GM12878 (cell line): ENCODE data around the gene FDXACB1. TPM values are rescaled to one million over a fixed set of nuclear protein-coding genes. Genes with fewer than 3 reads are reported as not detected.

Experiments
- ATAC-seq: fragments of 200-7000 bp; cut with Tn5 transposase; 3 replicates; pipeline ENCODE4 v1.9.1; 2020; ENCODE audit warnings: mild to moderate bottlenecking, moderate library complexity
- BruUV-seq: library from RNA; stranded (reverse); fragments of 400-500 nt; replicated peaks from 2 replicates; lab custom pipeline; 2021; lab: Mats Ljungman, UMichigan
- CTCF ChIA-PET: fragments of 300-600 bp; sonication (Branson Sonifier 250); formaldehyde crosslinking; extraction: SDS; loops from one replicate; lab custom pipeline; 2021; ENCODE audit warnings: inconsistent platforms; lab: Yijun Ruan, JAX
- POLR2A ChIA-PET: fragments of 350-600 bp; formaldehyde crosslinking; extraction: SDS; loops from one replicate; lab custom pipeline; 2021; ENCODE audit warnings: inconsistent platforms; lab: Charles Lee
- RAD21 ChIA-PET: fragments of 300-600 bp; sonication (Branson Sonifier 250); formaldehyde crosslinking; loops from one replicate; lab custom pipeline; 2023; ENCODE audit warnings: antibody characterized with exemption; ENCODE audit not compliant: unreplicated experiment; lab: Charles Lee
- SMC1A ChIA-PET: fragments of 300-600 bp; sonication (Branson Sonifier 250); formaldehyde crosslinking; loops from one replicate; lab custom pipeline; 2023; ENCODE audit not compliant: unreplicated experiment, uncharacterized antibody; lab: Charles Lee
- DNase-seq: peaks from one replicate; pipeline ENCODE4 v3.0.0-alpha.2; 2011; ENCODE audit warnings: low read depth, low spot score
- FAIRE-seq: peaks from 3 replicates; lab custom pipeline; 2011; peaks lifted over from hg19 to GRCh38; lab: Jason Lieb, UNC
- H2AFZ ChIP-seq: 2 replicates; pipeline ENCODE4 v1.6.0; 2011; ENCODE audit warnings: low read depth, low read length, control low read depth; ENCODE audit not compliant: control insufficient read depth
- H3K27ac ChIP-seq: 2 replicates; pipeline ENCODE4 v1.5.1; 2011; ENCODE audit warnings: control low read depth; ENCODE audit not compliant: control insufficient read depth, insufficient read depth
- H3K27me3 ChIP-seq, 2 experiments: replicated peaks in 1 of 2; 2 replicates each; pipeline versions ENCODE4 v1.6.0 to v1.6.1; 2011; ENCODE audit warnings: low read length in 1 of 2; ENCODE audit not compliant: control insufficient read depth in 2 of 2, insufficient read depth in 2 of 2
- H3K36me3 ChIP-seq, 2 experiments: 2 replicates each; pipeline ENCODE4 v1.5.1; 2011; ENCODE audit warnings: low read length in 1 of 2; ENCODE audit not compliant: control insufficient read depth in 2 of 2, insufficient read depth in 2 of 2
- H3K4me1 ChIP-seq: 2 replicates; pipeline ENCODE4 v1.6.1; 2011; ENCODE audit warnings: mild to moderate bottlenecking, low read length, moderate library complexity, mixed read lengths; ENCODE audit not compliant: control insufficient read depth, insufficient read depth
- H3K4me2 ChIP-seq: 2 replicates; pipeline ENCODE4 v1.6.0; 2011; ENCODE audit warnings: control low read depth; ENCODE audit not compliant: control insufficient read depth, insufficient read depth
- H3K4me3 ChIP-seq: fragments of 200-600 bp; sonication (generic); 2 replicates; pipeline ENCODE4 v1.5.1; 2016
- H3K79me2 ChIP-seq: 2 replicates; pipeline ENCODE4 v1.6.0; 2011; ENCODE audit warnings: low read length; ENCODE audit not compliant: control insufficient read depth, insufficient read depth
- H3K9ac ChIP-seq: 2 replicates; pipeline ENCODE4 v1.8.0; 2011; ENCODE audit warnings: low read length, control low read depth, mixed read lengths; ENCODE audit not compliant: control insufficient read depth, insufficient read depth
- H3K9me3 ChIP-seq: replicated peaks from 3 replicates; pipeline ENCODE4 v1.5.1; 2011; ENCODE audit warnings: mild to moderate bottlenecking, low read length; ENCODE audit not compliant: control insufficient read depth, insufficient read depth
- H4K20me1 ChIP-seq: 2 replicates; pipeline ENCODE4 v1.6.0; 2011; ENCODE audit not compliant: control insufficient read depth, insufficient read depth
- CBX5 ChIP-seq: sonication (generic); IDR thresholded peaks from 2 replicates; pipeline ENCODE4 v1.6.1; 2016; ENCODE audit warnings: low read depth, moderate library complexity, mild to moderate bottlenecking, inconsistent platforms
- ESRRA ChIP-seq: IDR thresholded peaks from 2 replicates; pipeline ENCODE4 v1.6.1; 2012; ENCODE audit warnings: mild to moderate bottlenecking, low read length, improper control_type of control experiment
- NFIC ChIP-seq: IDR thresholded peaks from 2 replicates; pipeline ENCODE4 v1.6.1; 2012; ENCODE audit warnings: low read depth, mild to moderate bottlenecking, inconsistent platforms, low read length, moderate library complexity
- NRF1 ChIP-seq: conservative IDR thresholded peaks from 2 replicates; pipeline ENCODE4 v1.6.1; 2011; ENCODE audit warnings: mild to moderate bottlenecking, low read depth, low read length, improper control_type of control experiment
- REST ChIP-seq: IDR thresholded peaks from 2 replicates; pipeline ENCODE4 v1.6.1; 2012; ENCODE audit warnings: mild to moderate bottlenecking, low read depth, low read length
- SREBF1 ChIP-seq: IDR thresholded peaks from 2 replicates; pipeline ENCODE4 v1.6.1; 2012; ENCODE audit warnings: mild to moderate bottlenecking, low read length
- TCF3 ChIP-seq: IDR thresholded peaks from 2 replicates; pipeline ENCODE4 v1.6.1; 2012; ENCODE audit warnings: low read depth, mild to moderate bottlenecking, low read length, borderline replicate concordance; ENCODE audit not compliant: insufficient read depth
- WGBS: methylation state at CpG from one replicate; pipeline ENCODE4 v1.1.6; 2016; ENCODE audit warnings: low lambda C conversion rate; ENCODE audit not compliant: insufficient replicate concordance, insufficient coverage; ENCODE audit errors: missing lambda C conversion rate; 5-methylcytosine and 5-hydroxymethylcytosine counted together
- in situ Hi-C: fragments of 300-500 bp; cut with MboI; formaldehyde crosslinking; loops from 9 replicates; pipeline ENCODE4 v1.14.3; 2018; ENCODE audit warnings: mixed read lengths
- intact Hi-C: fragments of 100-400 bp; cut with micrococcal nuclease; formaldehyde crosslinking; loops from one replicate; pipeline ENCODE4 v1.14.2; 2022; ENCODE audit not compliant: unreplicated experiment
- polyA plus RNA-seq, 11 experiments: library from polyadenylated mRNA; depleted of rRNA in 4 of 11; unstranded in 6 of 11; stranded (reverse) in 5 of 11; fragments of >200 nt; fragmentation: Nextera tagmentation in 4 of 11; fragmentation: Illumina TruSeq in 1 of 11; extraction: Ambion mirVana in 4 of 11; extraction: Trizol in 1 of 11; gene quantifications; 1 replicate in 1 of 11; 2 replicates in 10 of 11; pipeline versions ENCODE4 v1.2.1 to v1.2.3, GENCODE V29; 2011 to 2016; ENCODE audit warnings: inconsistent platforms in 2 of 11, missing spikeins in 2 of 11, low read depth in 1 of 11
- total RNA-seq, 4 experiments: library from RNA; depleted of rRNA in 3 of 4; stranded (reverse); fragments of >200 nt in 3 of 4; fragmentation: Illumina TruSeq in 1 of 4; extraction: Trizol in 1 of 4; gene quantifications; 2 replicates each; pipeline versions ENCODE4 v1.2.1 to v1.2.3, GENCODE V29; 2013 to 2021

The FDXACB1 gene
- total and polyA plus RNA-seq, 10 of the 15 experiments (the other 5 are each of a cell fraction or from before 2014, with no cell fraction given), result 7.4 to 13.3 (median 9.7) TPM

- DNase-seq, result no peak
- Histone ChIP-seq H4K20me1 (no peaks in the 10 kb centered on the region), H3K27me3 (no peaks in the 10 kb centered on the region), H3K4me2 (peak overlapping the region; percentile 91), H3K36me3 (peaks cover 0 to 10% of the 10 kb centered on the region in 2 experiments; a peak in 1 of 4 replicates), H2AFZ (no peak overlapping the region), H3K27ac (no peak overlapping the region; the same call in 1 of the 2 replicates)
- 100% methylated on average over 1 of the region's 1 CpG for WGBS
- in situ Hi-C loops, result no loop called here
- RAD21 ChIA-PET, result interaction anchor here (0.7 to 2.5 kb wide), 10 partner anchors 10 to 717 kb away, joined by 3 to 13 read pairs (median 4); partner anchors contain the start of gene CFAP68
- intact Hi-C loops, result loop anchor here (10.0 kb wide), 1 partner anchor 355 kb away; the partner anchor contains the start of gene PTS
- POLR2A ChIA-PET, result interaction anchor here (0.6 to 1.1 kb wide), 3 partner anchors 39 to 1185 kb away, joined by 4 to 7 read pairs (median 4); no protein-coding TSS in a partner anchor
- BruUV-seq, result no TSS peak
- TF ChIP-seq NFIC (no peak), CBX5 (no peak), ESRRA (no peak), SREBF1 (no peak), REST (no peak), TCF3 (no peak), NRF1 (no peak)
- TF ChIP-seq, all 136 proteins: peak for 0
- Histone ChIP-seq H3K4me1 (peaks cover 4% of the 10 kb centered on the region; the same call in 1 of the 2 replicates), H3K4me3 (peak overlapping the region; percentile 34; the same call in 1 of the 2 replicates), H3K9me3 (no peaks in the 10 kb centered on the region), H3K79me2 (peaks cover 10% of the 10 kb centered on the region), H3K9ac (peak overlapping the region; percentile 64; the same call in 1 of the 2 replicates)
- CTCF ChIA-PET, result interaction anchor here (0.6 to 3.2 kb wide), 10 partner anchors 8 to 196 kb away, joined by 3 to 21 read pairs (median 4); partner anchors contain the start of genes CFAP68 and FDXACB1
- ATAC-seq (no peak), FAIRE-seq (no peak)
- SMC1A ChIA-PET, result interaction anchor here (0.6 to 3.2 kb wide), 10 partner anchors 9 to 203 kb away, joined by 3 to 14 read pairs (median 4); no protein-coding TSS in a partner anchor
Observed at GRCh38 chr11:111870113-111870512, 8.9 kb downstream of the FDXACB1 start.
